ENCODE results near the gene SH2D3C.

Gene SH2D3C

GRCh38 chr9:127735530-127736185, 42.8 kb downstream of the SH2D3C start:
- DNase-seq: no peak

GRCh38 chr9:127734747-127735529, 43.5 kb downstream of the SH2D3C start, which contains the start of gene TOR2A:
Gene TOR2A, minus strand, starts transcription at chr9:127735294. Its CDS starts 24 bp downstream, at chr9:127735270.
- DNase-seq: peak; percentile 87 to 95

GRCh38 chr9:127734247-127734746, 44.2 kb downstream of the SH2D3C start:
- no peak for DNase-seq

- DNase-seq: no peak
These were observed 44.9 kb downstream of the SH2D3C start for GRCh38 chr9:127733614-127734013.

- DNase-seq: no peak
These were observed 46.0 kb downstream of the SH2D3C start for GRCh38 chr9:127732444-127732843.

GRCh38 chr9:127731938-127732337, 46.5 kb downstream of the SH2D3C start:
- DNase-seq: no peak

- no peak for DNase-seq
These were observed 47.6 kb downstream of the SH2D3C start for GRCh38 chr9:127730799-127731410.

GRCh38 chr9:127730262-127730661, 48.2 kb downstream of the SH2D3C start:
- DNase-seq: no peak

GRCh38 chr9:127729522-127730256, 48.8 kb downstream of the SH2D3C start:
- no peak for DNase-seq

- no peak for DNase-seq
These were observed 49.7 kb downstream of the SH2D3C start for GRCh38 chr9:127728808-127729207.

- DNase-seq: no peak
These were observed 51.6 kb downstream of the SH2D3C start for GRCh38 chr9:127726871-127727270.

GRCh38 chr9:127724012-127724411, 54.5 kb downstream of the SH2D3C start:
- DNase-seq: no peak

- no peak for DNase-seq
These were observed 55.0 kb downstream of the SH2D3C start for GRCh38 chr9:127723444-127723843.

- DNase-seq: no peak
These were observed 55.5 kb downstream of the SH2D3C start for GRCh38 chr9:127723013-127723412.

- no peak for DNase-seq
These were observed 56.3 kb downstream of the SH2D3C start for GRCh38 chr9:127722055-127722745.

GRCh38 chr9:127721391-127721821, 57.1 kb downstream of the SH2D3C start:
- peak in 1 of 2 experiments; percentile 13 for DNase-seq

- no peak for DNase-seq
These were observed 57.6 kb downstream of the SH2D3C start for GRCh38 chr9:127720865-127721227.

GRCh38 chr9:127720031-127720864, 58.2 kb downstream of the SH2D3C start:
- no peak for DNase-seq

- no peak for DNase-seq
These were observed 60.7 kb downstream of the SH2D3C start for GRCh38 chr9:127717766-127718165.

- no peak for DNase-seq
These were observed 62.1 kb downstream of the SH2D3C start for GRCh38 chr9:127716412-127716811.

All from NCI-H526 (cell line).